Measurements from ENCODE around the gene ACVR2B.

The ACVR2B gene

GRCh38 chr3:38458796-38459498 is 5.3 kb downstream of the ACVR2B start:
- no peak for DNase-seq

DNA sequence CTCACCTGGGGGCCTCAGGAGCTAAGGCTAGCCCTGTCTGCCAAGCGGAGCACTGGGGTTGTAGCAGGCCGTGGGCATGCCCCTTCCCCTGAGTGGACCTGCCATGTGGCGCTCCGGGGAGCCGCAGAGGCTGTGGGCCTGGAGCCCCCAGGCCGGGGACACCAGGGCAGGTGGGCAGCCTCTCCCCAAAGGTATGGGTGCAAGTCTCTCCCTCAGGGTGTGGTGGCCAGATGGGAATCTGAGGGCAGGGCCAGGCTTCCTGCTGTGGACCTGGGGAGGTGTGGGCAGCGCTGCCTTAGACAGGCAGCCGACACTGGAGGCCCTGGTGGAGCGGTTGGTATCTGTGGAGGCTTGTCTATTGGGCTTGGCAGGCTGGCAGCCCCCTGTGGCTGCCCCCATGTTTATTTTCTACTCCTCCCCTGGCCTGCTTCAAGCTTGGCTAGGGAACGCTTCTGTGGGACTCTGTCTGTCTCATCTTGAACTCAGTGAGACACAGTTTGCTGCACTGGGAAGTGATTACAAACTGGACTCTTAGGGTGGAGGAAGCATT is 5.9 kb downstream of the ACVR2B start:
- DNase-seq = no peak

GRCh38 chr3:38460377-38461270 is 6.9 kb downstream of the ACVR2B start:
- DNase-seq = no peak

- DNase-seq = no peak
These were observed 12.0 kb downstream of the ACVR2B start for GRCh38 chr3:38465588-38466154.

DNA sequence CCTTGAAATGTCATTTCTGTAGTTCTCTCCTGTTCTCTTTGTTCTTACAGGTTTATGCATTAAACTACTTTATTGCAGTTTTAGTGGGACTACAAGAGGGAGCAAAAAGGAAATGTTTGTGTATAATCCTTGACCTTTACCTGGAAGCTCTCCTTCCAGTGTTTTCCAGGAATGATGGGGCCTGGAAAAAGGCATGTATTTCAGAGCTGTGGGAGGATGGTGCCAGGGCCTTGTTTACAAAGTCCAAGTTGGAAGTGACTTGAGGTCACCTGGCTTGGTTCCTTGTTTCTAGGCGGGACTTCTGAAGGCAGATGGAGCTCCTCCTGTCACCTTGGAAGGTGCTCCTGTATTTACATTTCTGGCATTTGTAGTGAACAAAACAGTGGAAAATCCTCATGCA is 15.1 kb downstream of the ACVR2B start:
- no peak for DNase-seq

GRCh38 chr3:38469852-38470251 is 16.2 kb downstream of the ACVR2B start:
- DNase-seq = no peak

DNA sequence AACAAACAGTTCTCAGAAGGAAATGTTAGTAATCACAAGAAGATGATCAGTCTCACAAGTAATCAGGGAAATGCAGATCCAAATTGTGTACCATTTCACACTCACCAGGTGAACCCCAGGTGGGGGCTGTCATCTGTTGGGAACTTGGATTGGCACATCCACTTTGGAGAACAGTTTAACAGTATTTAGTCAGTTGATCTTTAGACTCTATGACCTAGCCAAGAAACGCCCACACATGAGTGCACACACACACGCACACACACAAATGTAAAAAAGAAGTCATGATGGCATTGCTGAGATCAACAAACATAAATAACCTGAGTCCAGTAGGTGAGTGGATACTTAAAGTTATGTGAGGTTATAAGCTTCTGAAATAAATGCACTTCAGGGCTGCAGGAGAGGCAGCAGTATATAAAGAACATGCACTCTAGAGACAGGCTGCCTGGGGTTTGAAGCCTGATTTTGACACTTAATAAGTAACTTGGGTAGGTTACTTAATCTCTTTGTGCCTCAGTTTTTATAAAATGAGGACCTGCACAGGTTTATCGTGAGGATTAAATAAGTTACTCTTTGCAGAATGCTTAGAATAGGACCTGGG is 17.7 kb downstream of the ACVR2B start:
- DNase-seq = no peak

- no peak for DNase-seq
These were observed 18.7 kb downstream of the ACVR2B start for GRCh38 chr3:38472342-38472741.

DNA sequence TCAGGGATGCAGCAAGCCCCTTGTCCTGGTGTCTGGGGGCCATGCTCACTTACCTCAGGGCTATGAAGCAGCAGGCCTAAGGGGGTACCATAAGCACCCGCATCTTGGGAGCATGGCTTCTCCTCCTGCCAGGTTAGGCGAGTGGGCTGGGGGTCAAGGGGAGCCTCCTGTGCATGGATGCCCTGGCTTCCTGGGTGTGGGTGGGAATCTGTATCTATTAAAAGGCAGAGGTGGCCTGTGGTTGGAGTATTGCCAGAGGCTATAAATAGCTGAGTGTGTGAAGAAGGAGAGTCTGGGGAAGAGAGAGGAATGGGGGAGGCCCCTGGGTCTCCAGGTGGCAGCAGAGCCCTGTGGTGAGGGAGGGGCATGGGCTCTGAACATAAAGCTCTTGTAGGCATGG is 19.5 kb downstream of the ACVR2B start:
- DNase-seq = no peak

GRCh38 chr3:38474928-38475605 is 21.4 kb downstream of the ACVR2B start:
- no peak for DNase-seq

DNA sequence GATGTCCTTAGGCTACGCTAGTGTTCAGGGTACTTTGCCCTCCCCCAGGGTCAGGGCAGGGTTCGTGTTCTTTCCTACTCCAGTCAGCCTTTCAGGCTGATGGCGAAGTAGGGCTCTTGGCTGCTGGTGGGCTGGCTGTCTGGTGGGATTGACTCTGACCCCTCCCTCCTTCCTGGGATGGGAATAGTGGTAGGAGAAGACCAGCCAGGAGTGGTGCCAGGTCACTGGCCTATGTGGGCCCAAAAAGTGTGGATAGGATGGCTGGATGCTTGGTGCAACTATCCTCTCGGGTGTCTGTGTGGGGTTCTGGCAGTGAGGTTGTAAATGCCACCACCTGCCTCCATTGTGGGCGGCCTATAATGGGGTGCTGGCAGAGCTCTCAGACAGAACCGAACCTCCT is 22.0 kb downstream of the ACVR2B start:
- DNase-seq = no peak

- DNase-seq = no peak
These were observed 22.6 kb downstream of the ACVR2B start for GRCh38 chr3:38476157-38476756.

GRCh38 chr3:38477057-38477820 is 23.5 kb downstream of the ACVR2B start:
- no peak for DNase-seq

DNA sequence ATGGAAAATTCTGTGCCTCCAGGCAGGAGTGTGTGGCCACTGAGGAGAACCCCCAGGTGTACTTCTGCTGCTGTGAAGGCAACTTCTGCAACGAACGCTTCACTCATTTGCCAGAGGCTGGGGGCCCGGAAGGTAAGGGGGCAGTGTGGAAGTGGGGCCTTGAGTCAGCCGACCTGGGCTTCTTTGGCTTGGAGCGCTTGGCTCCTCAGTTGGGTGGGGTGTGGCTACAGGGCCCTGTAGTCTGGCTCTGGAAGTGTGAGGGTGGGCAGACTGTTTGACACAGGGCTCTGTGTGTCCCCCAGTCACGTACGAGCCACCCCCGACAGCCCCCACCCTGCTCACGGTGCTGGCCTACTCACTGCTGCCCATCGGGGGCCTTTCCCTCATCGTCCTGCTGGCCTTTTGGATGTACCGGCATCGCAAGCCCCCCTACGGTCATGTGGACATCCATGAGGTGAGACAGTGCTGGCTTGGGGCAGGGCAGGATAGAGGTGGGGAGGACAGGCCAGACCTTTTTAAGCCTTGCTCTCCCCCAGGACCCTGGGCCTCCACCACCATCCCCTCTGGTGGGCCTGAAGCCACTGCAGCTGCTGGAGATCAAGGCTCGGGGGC is 24.3 kb downstream of the ACVR2B start:
- DNase-seq = no peak

- no peak for DNase-seq
These were observed 25.2 kb downstream of the ACVR2B start for GRCh38 chr3:38478901-38479300.

DNA sequence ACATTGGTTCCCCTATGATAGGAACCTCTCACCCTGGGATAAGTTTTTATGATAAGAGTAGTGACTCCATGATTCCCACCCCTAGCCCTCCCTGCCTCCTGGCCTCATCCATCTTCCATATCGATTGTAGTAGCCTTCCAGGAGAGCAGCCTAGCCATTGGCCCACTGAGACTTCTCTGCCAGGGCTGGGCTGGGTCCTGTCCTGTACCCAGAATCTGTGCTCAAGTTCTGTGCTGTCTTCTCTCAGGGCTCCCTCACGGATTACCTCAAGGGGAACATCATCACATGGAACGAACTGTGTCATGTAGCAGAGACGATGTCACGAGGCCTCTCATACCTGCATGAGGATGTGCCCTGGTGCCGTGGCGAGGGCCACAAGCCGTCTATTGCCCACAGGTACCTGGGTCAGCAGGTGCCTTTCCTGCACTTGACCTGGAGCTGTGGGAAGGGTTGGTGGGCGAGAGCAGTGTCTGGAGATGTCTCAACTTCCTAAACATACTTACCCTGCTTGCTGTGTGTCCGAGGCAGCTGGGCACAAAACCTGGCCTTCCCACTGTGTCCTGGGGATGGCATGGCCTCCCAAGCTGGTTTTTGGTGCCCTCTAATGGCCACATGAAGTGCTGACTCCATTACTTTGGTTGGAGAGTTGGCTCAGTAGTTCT is 25.9 kb downstream of the ACVR2B start:
- no peak for DNase-seq

DNA sequence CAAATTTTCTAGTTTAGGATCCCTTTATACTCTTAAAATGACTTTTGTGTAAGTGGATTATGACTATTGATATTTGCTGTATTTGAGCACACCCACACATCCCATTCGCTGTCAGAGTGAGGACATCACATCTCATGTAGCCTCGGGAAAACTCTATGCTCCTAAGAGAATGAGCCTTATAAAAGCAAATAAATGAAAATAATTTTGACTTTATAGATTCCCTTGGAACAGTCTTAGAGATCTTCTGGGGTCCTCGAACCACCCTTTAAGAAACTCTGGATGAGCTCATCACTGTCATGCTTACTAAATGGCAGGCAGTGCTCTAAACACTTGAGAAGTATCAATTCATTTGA is 26.4 kb downstream of the ACVR2B start:
- DNase-seq = no peak

GRCh38 chr3:38480930-38481329 is 27.2 kb downstream of the ACVR2B start:
- DNase-seq = no peak

- no peak for DNase-seq
These were observed 29.3 kb downstream of the ACVR2B start for GRCh38 chr3:38482951-38483350.

- no peak for DNase-seq
These were observed 33.6 kb downstream of the ACVR2B start for GRCh38 chr3:38487323-38487722.

- no peak for DNase-seq
These were observed 35.3 kb downstream of the ACVR2B start for GRCh38 chr3:38488949-38489348.

Data from NCI-H1436 treated with DMSO at 0.1 percent for 48 hours (cell line).